ENCODE measurements around the gene MITD1.
"Not testable (repeated sequence)": the region's sequence is repeated elsewhere in the genome, so short reads cannot be mapped to it uniquely, and the experiment has no call there.

The MITD1 gene

DNA sequence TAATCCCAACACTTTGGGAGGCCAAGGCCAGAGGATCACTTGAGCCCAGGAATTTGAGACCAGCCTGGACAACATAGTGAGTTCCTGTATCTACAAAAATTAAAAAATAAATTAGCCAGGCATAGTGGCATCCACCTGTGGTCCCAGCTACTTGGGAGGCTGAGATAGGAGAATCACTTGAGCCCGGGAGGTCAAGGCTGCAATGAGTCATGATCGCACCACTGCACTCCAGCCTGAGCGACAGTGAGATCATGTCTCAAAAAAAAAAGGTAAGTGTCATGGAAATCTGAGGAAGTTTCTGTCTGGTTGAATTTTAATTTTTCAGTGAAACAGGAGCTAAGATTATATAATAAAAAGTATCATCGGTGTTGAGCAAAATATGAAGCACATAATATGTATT is 41.9 kb downstream of the MITD1 start:
- peaks cover 21% of the 10 kb centered on the region for H3K36me3 Mint-ChIP-seq (ENCODE audit: low read depth)
- H3K9me3 Mint-ChIP-seq = peaks cover 11% of the 10 kb centered on the region
- H3K4me1 Mint-ChIP-seq (ENCODE audit: low read depth) = peaks cover 36% of the 10 kb centered on the region
- H3K4me3 Mint-ChIP-seq = no peak overlapping the region
- H3K27me3 Mint-ChIP-seq = no peaks in the 10 kb centered on the region
- H3K27ac Mint-ChIP-seq = no peak overlapping the region

DNA sequence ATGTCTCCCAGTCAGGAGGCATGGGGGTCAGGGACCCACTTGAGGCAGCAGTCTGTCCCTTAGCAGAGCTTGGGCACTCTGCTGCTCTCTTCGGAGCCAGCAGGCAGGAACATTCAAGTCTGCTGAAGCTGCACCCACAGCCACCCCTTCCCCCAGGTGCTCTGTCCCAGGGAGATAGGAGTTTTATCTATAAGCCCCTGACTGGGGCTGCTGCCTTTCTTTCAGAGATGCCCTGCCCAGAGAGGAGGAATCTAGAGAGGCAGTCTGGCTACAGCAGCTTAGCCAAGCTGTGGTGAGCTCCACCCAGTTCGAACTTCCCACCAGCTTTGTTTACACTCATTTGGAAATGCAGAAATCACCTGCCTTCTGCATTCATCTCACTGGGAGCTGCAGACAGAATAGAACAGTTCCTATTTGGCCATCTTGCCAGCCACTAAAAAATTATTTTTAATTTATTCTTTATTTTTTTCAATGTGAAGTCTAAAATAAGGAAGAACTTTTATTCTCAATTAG is 45.8 kb downstream of the MITD1 start:
- H3K9me3 Mint-ChIP-seq = peaks cover 27% of the 10 kb centered on the region

GRCh38 chr2:99127981-99128380 is 52.9 kb downstream of the MITD1 start:
- no peak overlapping the region for H3K4me3 Mint-ChIP-seq
- no peaks in the 10 kb centered on the region for H3K27me3 Mint-ChIP-seq
- no peaks in the 10 kb centered on the region for H3K4me1 Mint-ChIP-seq (ENCODE audit: low read depth)
- H3K9me3 Mint-ChIP-seq = peaks cover 33% of the 10 kb centered on the region
- H3K36me3 Mint-ChIP-seq (ENCODE audit: low read depth) = peaks cover 50% of the 10 kb centered on the region
- no peak overlapping the region for H3K27ac Mint-ChIP-seq

More for the DNA sequence above, 45.8 kb downstream of the MITD1 start:
- Mint-ChIP-seq H3K36me3 (ENCODE audit: low read depth) (peaks cover 24% of the 10 kb centered on the region), H3K4me1 (ENCODE audit: low read depth) (peaks cover 14% of the 10 kb centered on the region)
- not testable (repeated sequence) for H3K4me3 Mint-ChIP-seq, H3K27ac Mint-ChIP-seq, H3K27me3 Mint-ChIP-seq

Measured in stimulated activated naive CD8-positive, alpha-beta T cell treated with anti-CD3 and anti-CD28 coated beads, Interleukin-15, Interleukin-2, amounts not matched to agents 100 ng/mL and 50 ng/mL, for 24 hours (primary cell).